K562 (cell line): ENCODE results near the gene RNGTT. TPM values are rescaled to one million over a fixed set of nuclear protein-coding genes. Genes with fewer than 3 reads are reported as not detected.

Source experiments
- ATAC-seq: fragments of 200-7000 bp; cut with Tn5 transposase; 3 replicates; pipeline ENCODE4 v1.9.1; 2020; ENCODE audit warnings: moderate library complexity
- BruUV-seq: library from RNA; stranded (reverse); fragments of 400-500 nt; replicated peaks from 2 replicates; lab custom pipeline; 2021; lab: Mats Ljungman, UMichigan
- CTCF ChIA-PET: fragments of 300-600 bp; formaldehyde crosslinking; extraction: SDS; loops from one replicate; lab custom pipeline; 2021; ENCODE audit warnings: low intra/inter-chr PET ratio; lab: Yijun Ruan, JAX
- POLR2A ChIA-PET: fragments of 300-600, 350-650 bp; sonication (Branson Sonifier 250); formaldehyde crosslinking; extraction: SDS; loops from one replicate; lab custom pipeline; 2021; ENCODE audit warnings: antibody characterized with exemption, inconsistent platforms; lab: Yijun Ruan, JAX
- DNase-seq, 4 experiments: peaks; one replicate each; pipeline versions ENCODE4 v3.0.0 to v3.0.0-alpha.2; 2011 to 2018; ENCODE audit warnings: low spot score in 3 of 4, mixed read lengths in 3 of 4; ENCODE audit errors: extremely low read depth in 1 of 4
- FAIRE-seq: peaks from 2 replicates; lab custom pipeline; 2011; peaks lifted over from hg19 to GRCh38; lab: Jason Lieb, UNC
- H2AFZ ChIP-seq: 2 replicates; pipeline ENCODE4 v1.6.0; 2011; ENCODE audit warnings: low read depth, low read length, control low read depth, inconsistent platforms
- H3K27ac ChIP-seq: fragments of 200-600 bp; 3 replicates; pipeline ENCODE4 v1.8.0; 2011; ENCODE audit warnings: low read depth, mild to moderate bottlenecking, control low read depth, inconsistent platforms, low read length, moderate library complexity, mixed read lengths; ENCODE audit errors: extremely low read depth
- H3K27me3 ChIP-seq, 2 experiments: fragments of 300-600 bp in 1 of 2; 2 replicates in 1 of 2; 3 replicates in 1 of 2; pipeline versions ENCODE4 v1.6.0 to v1.8.0; 2011; ENCODE audit warnings: inconsistent platforms in 2 of 2, low read length in 2 of 2, mild to moderate bottlenecking in 1 of 2, mixed read lengths in 1 of 2, moderate library complexity in 1 of 2; ENCODE audit not compliant: control insufficient read depth in 2 of 2, insufficient read depth in 2 of 2
- H3K36me3 ChIP-seq: fragments of 300-600 bp; 3 replicates; pipeline ENCODE4 v1.8.0; 2011; ENCODE audit warnings: mild to moderate bottlenecking, low read length, inconsistent platforms; ENCODE audit not compliant: control insufficient read depth, insufficient read depth
- H3K4me1 ChIP-seq, 2 experiments: fragments of 200-600 bp in 1 of 2; replicated peaks in 1 of 2; 2 replicates in 1 of 2; 3 replicates in 1 of 2; pipeline versions ENCODE4 v1.5.1 to v1.8.0; 2011; ENCODE audit warnings: inconsistent platforms in 2 of 2, low read length in 2 of 2, mild to moderate bottlenecking in 1 of 2, mixed read lengths in 1 of 2, moderate library complexity in 1 of 2; ENCODE audit not compliant: control insufficient read depth in 2 of 2, insufficient read depth in 2 of 2
- H3K4me2 ChIP-seq: 2 replicates; pipeline ENCODE4 v1.6.1; 2011; ENCODE audit warnings: low read length, control low read depth, inconsistent platforms, mixed read lengths; ENCODE audit not compliant: insufficient read depth
- H3K4me3 ChIP-seq: fragments of 200-600 bp; sonication (generic), shearing (Covaris generic); 2 replicates; pipeline ENCODE4 v1.5.1; 2016; ENCODE audit warnings: control low read depth, inconsistent platforms
- H3K79me2 ChIP-seq: fragments of 200-600 bp; 3 replicates; pipeline ENCODE4 v1.8.0; 2011; ENCODE audit warnings: low read length, inconsistent platforms; ENCODE audit not compliant: control insufficient read depth, insufficient read depth
- H3K9ac ChIP-seq, 2 experiments: 2 replicates each; pipeline versions ENCODE4 v1.6.0 to v1.6.1; 2011; ENCODE audit warnings: low read depth in 2 of 2, low read length in 2 of 2, control low read depth in 1 of 2, inconsistent platforms in 1 of 2, mild to moderate bottlenecking in 1 of 2, mixed read lengths in 1 of 2; ENCODE audit not compliant: insufficient read depth in 1 of 2
- H3K9me1 ChIP-seq: one replicate; pipeline ENCODE4 v1.6.0; 2011; ENCODE audit warnings: inconsistent platforms, mild to moderate bottlenecking, low read length, moderate library complexity; ENCODE audit not compliant: control insufficient read depth, insufficient read depth
- H3K9me3 ChIP-seq: replicated peaks from 2 replicates; pipeline ENCODE4 v1.5.1; 2011; ENCODE audit warnings: low read depth, low read length, inconsistent platforms; ENCODE audit not compliant: control insufficient read depth, insufficient read depth
- H4K20me1 ChIP-seq: replicated peaks from 2 replicates; pipeline ENCODE4 v1.6.1; 2011; ENCODE audit warnings: low read length, inconsistent platforms, mixed read lengths; ENCODE audit not compliant: control insufficient read depth, insufficient read depth
- ARID2 ChIP-seq: fragments of 450-650 bp; IDR thresholded peaks from 2 replicates; pipeline ENCODE4 v1.6.1; 2017; ENCODE audit warnings: antibody characterized with exemption, mild to moderate bottlenecking
- CAMTA2 ChIP-seq: fragments of 250-450 bp; sonication (Bioruptor Pico); conservative IDR thresholded peaks from 2 replicates; pipeline ENCODE4 v1.5.1; 2022
- CREBBP ChIP-seq: IDR thresholded peaks from one replicate; pipeline ENCODE4 v1.6.1; 2012; ENCODE audit warnings: low read depth, mild to moderate bottlenecking, control low read depth, inconsistent platforms, low read length
- FOXJ3 ChIP-seq: sonication (generic); formaldehyde crosslinking; IDR thresholded peaks from 2 replicates; pipeline ENCODE4 v1.4.0; 2020; ENCODE audit warnings: mild to moderate bottlenecking, missing genetic modification reagents
- MYC ChIP-seq, 2 experiments: fragments of 250-450 bp in 1 of 2; sonication (Bioruptor Pico) in 1 of 2; IDR thresholded peaks; 2 replicates each; pipeline versions ENCODE4 v1.5.1 to v1.6.1; 2012 to 2021; ENCODE audit warnings: low read depth in 2 of 2, borderline replicate concordance in 1 of 2, improper control_type of control experiment in 1 of 2, low read length in 1 of 2, mild to moderate bottlenecking in 1 of 2, moderate library complexity in 1 of 2
- NR2C1 ChIP-seq, 2 experiments: fragments of 450-650 bp; IDR thresholded peaks; 2 replicates each; pipeline ENCODE4 v1.6.1; 2017; ENCODE audit warnings: mild to moderate bottlenecking in 2 of 2, antibody characterized with exemption in 1 of 2, inconsistent platforms in 1 of 2, missing compliant biosample characterization in 1 of 2, missing genetic modification characterization in 1 of 2
- ZMIZ1 ChIP-seq, 2 experiments: fragments of 150-350 bp in 1 of 2; IDR thresholded peaks; 2 replicates each; pipeline ENCODE4 v1.6.1; 2012 to 2016; ENCODE audit warnings: low read depth in 2 of 2, low read length in 2 of 2, mild to moderate bottlenecking in 1 of 2, moderate library complexity in 1 of 2
- ZNF175 ChIP-seq: fragments of 200-800 bp; sonication (Bioruptor generic); IDR thresholded peaks from 2 replicates; pipeline ENCODE4 v1.6.1; 2016; ENCODE audit warnings: low read depth, mild to moderate bottlenecking, missing genetic modification characterization, missing compliant biosample characterization
- ZNF668 ChIP-seq: fragments of 250-450 bp; sonication (Bioruptor Pico); IDR thresholded peaks from 2 replicates; pipeline ENCODE4 v1.8.0; 2022; ENCODE audit warnings: mild to moderate bottlenecking, inconsistent platforms
- ZNF699 ChIP-seq: fragments of 250-450 bp; sonication (Bioruptor Pico); IDR thresholded peaks from 2 replicates; pipeline ENCODE4 v1.8.0; 2021; ENCODE audit warnings: mild to moderate bottlenecking, moderate library complexity; ENCODE audit not compliant: insufficient replicate concordance
- ZNF79 ChIP-seq: fragments of 250-450 bp; sonication (Bioruptor Pico); IDR thresholded peaks from 2 replicates; pipeline ENCODE4 v1.4.0; 2020; ENCODE audit warnings: low read depth, mild to moderate bottlenecking, moderate library complexity
- WGBS: fragments of 100-300 bp; shearing (Covaris generic); methylation state at CpG from one replicate; pipeline ENCODE4 v1.1.6; 2016; ENCODE audit warnings: low coverage, mixed read lengths; ENCODE audit not compliant: insufficient coverage; ENCODE audit errors: missing lambda C conversion rate; 5-methylcytosine and 5-hydroxymethylcytosine counted together
- in situ Hi-C: fragments of 300-500 bp; cut with MboI; formaldehyde crosslinking; loops from 4 replicates; pipeline ENCODE4 v1.15.0; 2018; ENCODE audit warnings: inconsistent platforms, mixed read lengths
- intact Hi-C: fragments of 100-400 bp; cut with micrococcal nuclease; formaldehyde crosslinking; loops from 2 replicates; pipeline ENCODE4 v1.14.2; 2022
- polyA plus RNA-seq, 8 experiments: library from polyadenylated mRNA; depleted of rRNA in 4 of 8; stranded (reverse) in 5 of 8; unstranded in 3 of 8; fragments of >200 nt; fragmentation: Nextera tagmentation in 2 of 8; fragmentation: Illumina TruSeq in 1 of 8; extraction: Ambion mirVana in 2 of 8; extraction: Trizol in 1 of 8; gene quantifications; 2 replicates each; pipeline versions ENCODE4 v1.2.1 to v1.2.3, GENCODE V29; 2011 to 2014; ENCODE audit warnings: inconsistent platforms in 1 of 8, missing spikeins in 1 of 8
- total RNA-seq, 7 experiments: library from RNA; depleted of rRNA in 6 of 7; stranded (reverse); fragments of >200 nt in 6 of 7; fragmentation: Illumina TruSeq in 2 of 7; extraction: Trizol in 2 of 7; gene quantifications; 2 replicates each; pipeline versions ENCODE4 v1.2.1 to v1.2.3, GENCODE V29; 2011 to 2021; ENCODE audit warnings: low replicate concordance in 1 of 7

Gene RNGTT
- total and polyA plus RNA-seq, 9 of the 15 experiments (the other 6 are each of a cell fraction or from before 2014, with no cell fraction given) = 6.1 to 31.7 (median 19.5) TPM

- ATAC-seq (no peak), DNase-seq (no peak), FAIRE-seq (no peak)
- 93% methylated on average over 3 of the region's 3 CpGs for WGBS
- TF ChIP-seq ZMIZ1 (IDR thresholded peaks at IDR 0.05; ENCODE audit: low read depth in 2 of 2, low read length in 2 of 2) (no peak), MYC (IDR thresholded peaks at IDR 0.05; ENCODE audit: low read depth, low read length) (no peak), MYC (CRISPR knock-in tag; IDR thresholded peaks at IDR 0.05; ENCODE audit: borderline replicate concordance, low read depth) (no peak), CREBBP (no peak), CAMTA2 (CRISPR knock-in tag) (no peak), ZNF175 (CRISPR knock-in tag) (no peak), ZNF79 (no peak), ZNF699 (CRISPR knock-in tag) (no peak), ZNF668 (CRISPR knock-in tag) (no peak), FOXJ3 (CRISPR knock-in tag) (no peak), NR2C1 (IDR thresholded peaks at IDR 0.05) (no peak), NR2C1 (tag; IDR thresholded peaks at IDR 0.05) (no peak), ARID2 (no peak)
- Histone ChIP-seq H3K27ac (no peak overlapping the region), H3K9ac (no peak overlapping the region), H3K9me1 (no peaks in the 10 kb centered on the region), H3K79me2 (no peaks in the 10 kb centered on the region), H3K27me3 (no peaks in the 10 kb centered on the region), H3K36me3 (0 out of 3 replicates have a peak, but pooled peaks cover 3% of the 10 kb centered on the region), H3K4me1 (0 out of 5 replicates have a peak, but pooled peaks cover 0 to 2% of the 10 kb centered on the region in 2 experiments), H2AFZ (no peak overlapping the region), H3K9me3 (no peaks in the 10 kb centered on the region), H4K20me1 (no peaks in the 10 kb centered on the region), H3K4me2 (no peak overlapping the region), H3K4me3 (no peak overlapping the region)
- ChIA-PET POLR2A (no interaction called here), CTCF (no interaction called here)
- in situ Hi-C loops (no loop called here), intact Hi-C loops (no loop called here)
- BruUV-seq = no TSS peak
These were observed 199.3 kb downstream of the RNGTT start for GRCh38 chr6:88764081-88764480.
